IPS-NIHi7 (cell line): ENCODE measurements around the gene VIPR2.
A peak's percentile ranks its signal among the peaks of the same experiment; 100 is the strongest.

ENCODE experiments used
- DNase-seq: peaks from one replicate; pipeline ENCODE4 v3.0.0; 2012; ENCODE audit warnings: mixed read lengths; ENCODE audit errors: extremely low spot score

Gene VIPR2

GRCh38 chr7:159066816-159067575 is 77.7 kb downstream of the VIPR2 start:
- DNase-seq, result no peak

GRCh38 chr7:159065852-159066480 is 78.7 kb downstream of the VIPR2 start:
- no peak for DNase-seq

GRCh38 chr7:159064816-159065510 is 79.7 kb downstream of the VIPR2 start:
- DNase-seq, result no peak

- DNase-seq, result no peak
Measured at GRCh38 chr7:159064121-159064815, 80.4 kb downstream of the VIPR2 start.

- DNase-seq, result no peak
Measured at GRCh38 chr7:159063046-159063840, 81.4 kb downstream of the VIPR2 start.

GRCh38 chr7:159062569-159062968 is 82.1 kb downstream of the VIPR2 start:
- DNase-seq, result no peak

GRCh38 chr7:159061674-159062212 is 82.9 kb downstream of the VIPR2 start:
- peak; percentile 80 for DNase-seq

- no peak for DNase-seq
Measured at GRCh38 chr7:159061209-159061608, 83.5 kb downstream of the VIPR2 start.

- no peak for DNase-seq
Measured at GRCh38 chr7:159060440-159060839, 84.2 kb downstream of the VIPR2 start.

GRCh38 chr7:159059629-159060028 is 85.0 kb downstream of the VIPR2 start:
- DNase-seq, result no peak

- DNase-seq, result no peak
Measured at GRCh38 chr7:159057647-159058046, 87.0 kb downstream of the VIPR2 start.

- DNase-seq, result no peak
Measured at GRCh38 chr7:159056737-159057136, 87.9 kb downstream of the VIPR2 start.

- DNase-seq, result no peak
Measured at GRCh38 chr7:159051916-159052315, 92.8 kb downstream of the VIPR2 start.

- DNase-seq, result no peak
Measured at GRCh38 chr7:159050704-159051103, 94.0 kb downstream of the VIPR2 start.

GRCh38 chr7:159049266-159050025 is 95.2 kb downstream of the VIPR2 start:
- DNase-seq, result no peak

- DNase-seq, result no peak
Measured at GRCh38 chr7:159048656-159049055, 96.0 kb downstream of the VIPR2 start.

- no peak for DNase-seq
Measured at GRCh38 chr7:159047536-159047935, 97.1 kb downstream of the VIPR2 start.

GRCh38 chr7:159046300-159046699 is 98.4 kb downstream of the VIPR2 start:
- DNase-seq, result no peak

- no peak for DNase-seq
Measured at GRCh38 chr7:159045839-159046238, 98.8 kb downstream of the VIPR2 start.

- DNase-seq, result no peak
Measured at GRCh38 chr7:159042581-159043101, 102.0 kb downstream of the VIPR2 start.
